ENCODE data around the gene EEA1. TPM values are rescaled to one million over a fixed set of nuclear protein-coding genes. Genes with fewer than 3 reads are reported as not detected.

EEA1 gene
- total and polyA plus RNA-seq, 2 of the 4 experiments (the other 2 are of a cell fraction) = 4.6 to 12.5 TPM

DNA sequence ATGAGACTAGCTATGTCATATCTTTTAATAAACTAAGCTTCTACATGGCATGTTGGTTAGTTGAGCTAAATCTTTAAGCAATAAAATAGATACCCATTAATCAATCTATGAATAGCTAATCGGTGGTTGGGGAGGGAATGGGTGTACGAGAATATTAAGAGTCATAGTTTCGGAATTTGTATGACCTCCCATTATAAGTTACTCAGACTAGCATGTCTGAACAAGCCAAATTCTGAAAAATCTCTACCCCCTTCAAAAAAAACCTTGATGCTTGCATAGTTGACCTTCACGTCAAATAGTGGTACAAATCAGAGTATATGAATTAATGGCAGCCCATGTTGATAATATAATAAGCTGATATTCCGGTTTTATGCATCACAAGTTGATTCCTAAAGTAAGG, 166.3 kb downstream of the EEA1 start:
- WGBS, 2 experiments (ENCODE audit: extremely low coverage in 2 of 2, insufficient read length in 1 of 2) = no CpG with 5 or more reads among the region's 5 CpGs
- intact Hi-C loops (cut with micrococcal nuclease) (no loop called here), dilution Hi-C loops (cut with HindIII; ENCODE audit: low sequenced_read_pairs, unreplicated experiment) (no loop called here), in situ Hi-C loops (cut with MboI; ENCODE audit: low sequenced_read_pairs) (no loop called here)
- no peak overlapping the region for H2AK5ac ChIP-seq (ENCODE audit: low read depth, low read length)
- no peak overlapping the region for H2BK5ac ChIP-seq (ENCODE audit: low read depth, low read length, poor library complexity, severe bottlenecking)
- BruUV-seq (replicated peaks) = no TSS peak
- no peak overlapping the region for H3K4me3 ChIP-seq (ENCODE audit: insufficient read depth, low read depth, low read length)
- DNase-seq (no peak), ATAC-seq (ENCODE audit: low read depth) (no peak)
- H3K9me3 ChIP-seq (ENCODE audit: control insufficient read depth, insufficient read depth, low read length) = no peaks in the 10 kb centered on the region
- no peak overlapping the region for H4K8ac ChIP-seq (ENCODE audit: low read depth in 2 of 2, low read length in 2 of 2)
- no peak overlapping the region for H4K5ac ChIP-seq (ENCODE audit: low read depth, low read length)
- H3K14ac ChIP-seq (replicated peaks; ENCODE audit: low read depth, low read length) = no peak overlapping the region
- H3K23ac ChIP-seq (ENCODE audit: low read depth, low read length) = no peak overlapping the region
- H3K9me1 ChIP-seq (ENCODE audit: insufficient read depth, low read length) = 0 out of 2 replicates have a peak, but pooled peaks cover 3% of the 10 kb centered on the region
- no peaks in the 10 kb centered on the region; the same call in 1 of the 2 replicates for H3K4me1 ChIP-seq (ENCODE audit: control insufficient read depth, insufficient read depth, low read length)
- H2BK120ac ChIP-seq (ENCODE audit: low read depth, low read length) = no peak overlapping the region
- no peak overlapping the region for H2BK20ac ChIP-seq (ENCODE audit: low read depth, low read length)
- no peak overlapping the region for H4K91ac ChIP-seq (ENCODE audit: insufficient read depth, low read depth, low read length)
- H3K27me3 ChIP-seq (ENCODE audit: control insufficient read depth, insufficient read depth, low read length) = no peaks in the 10 kb centered on the region
- no peak overlapping the region for H2AK9ac ChIP-seq (replicated peaks; ENCODE audit: low read depth, low read length, poor library complexity)
- H3K4ac ChIP-seq (ENCODE audit: low read depth, low read length) = no peak overlapping the region
- no peak overlapping the region for H2AFZ ChIP-seq (replicated peaks; ENCODE audit: low read length, poor library complexity)
- TF ChIP-seq MAFK (IDR thresholded peaks at IDR 0.05; ENCODE audit: low read depth, low read length) = no peak
- no peak for TF ChIP-seq RFX5 (IDR thresholded peaks at IDR 0.05; ENCODE audit: low read depth, low read length)
- no peak for TF ChIP-seq RCOR1 (IDR thresholded peaks at IDR 0.05; ENCODE audit: insufficient replicate concordance, low read length)
- TF ChIP-seq NFE2L2 (IDR thresholded peaks at IDR 0.05; ENCODE audit: low read depth, low read length) = no peak
- TF ChIP-seq, protein P1, sequence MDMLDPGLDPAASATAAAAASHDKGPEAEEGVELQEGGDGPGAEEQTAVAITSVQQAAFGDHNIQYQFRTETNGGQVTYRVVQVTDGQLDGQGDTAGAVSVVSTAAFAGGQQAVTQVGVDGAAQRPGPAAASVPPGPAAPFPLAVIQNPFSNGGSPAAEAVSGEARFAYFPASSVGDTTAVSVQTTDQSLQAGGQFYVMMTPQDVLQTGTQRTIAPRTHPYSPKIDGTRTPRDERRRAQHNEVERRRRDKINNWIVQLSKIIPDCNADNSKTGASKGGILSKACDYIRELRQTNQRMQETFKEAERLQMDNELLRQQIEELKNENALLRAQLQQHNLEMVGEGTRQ (IDR thresholded peaks at IDR 0.05; ENCODE audit: low read depth, low read length) = no peak
- no peak for TF ChIP-seq FOS (IDR thresholded peaks at IDR 0.05; ENCODE audit: low read depth, low read length)
- no peak for TF ChIP-seq MAZ (IDR thresholded peaks at IDR 0.05; ENCODE audit: borderline replicate concordance, low read depth, low read length)
- no peak for TF ChIP-seq MXI1 (IDR thresholded peaks at IDR 0.05; ENCODE audit: borderline replicate concordance, low read depth, low read length)
- TF ChIP-seq CTCF (conservative IDR thresholded peaks at IDR 0.05; ENCODE audit: low read depth, low read length) = no peak
- TF ChIP-seq POLR2A (IDR thresholded peaks at IDR 0.05; ENCODE audit: low read depth, low read length) = no peak
- TF ChIP-seq SMC3 (IDR thresholded peaks at IDR 0.05; ENCODE audit: low read depth, low read length) = no peak
- no peak for TF ChIP-seq CEBPB (IDR thresholded peaks at IDR 0.05; ENCODE audit: low read depth, low read length)
- no peak overlapping the region for H2BK15ac ChIP-seq (ENCODE audit: low read depth, low read length)
- H4K20me1 ChIP-seq (ENCODE audit: insufficient read depth, low read length) = no peaks in the 10 kb centered on the region
- POLR2A ChIA-PET (ENCODE audit: unreplicated experiment) = no interaction called here
- H3K18ac ChIP-seq (ENCODE audit: low read depth, low read length) = no peak overlapping the region
- no peaks in the 10 kb centered on the region; a peak in 1 of 4 replicates for H3K79me1 ChIP-seq (ENCODE audit: low read depth in 1 of 2, low read length in 2 of 2)
- H3K27ac ChIP-seq (ENCODE audit: insufficient read depth, low read length) = no peak overlapping the region
- no peak overlapping the region for H3K4me2 ChIP-seq (ENCODE audit: low read depth, low read length)
- no peak overlapping the region for H3K56ac ChIP-seq (ENCODE audit: extremely low read depth, insufficient read depth, low read length)
- no peaks in the 10 kb centered on the region for H3K36me3 ChIP-seq (ENCODE audit: control insufficient read depth, insufficient read depth, low read length)
- CTCF ChIA-PET = interaction anchor here (0.8 to 1.2 kb wide), 2 partner anchors 17 to 22 kb away, joined by 3 read pairs; no protein-coding TSS in a partner anchor
- H3K9ac ChIP-seq (ENCODE audit: low read depth, low read length) = no peak overlapping the region
